Activated CD8-positive, alpha-beta memory T cell treated with anti-CD3 and anti-CD28 coated beads, Interleukin-2, amount 50 U/mL, for 1 hour (primary cell): ENCODE data around the gene KIFC3.
"Not testable (repeated sequence)": the region's sequence is repeated elsewhere in the genome, so short reads cannot be mapped to it uniquely, and the experiment has no call there.

Experiments used
- DNase-seq: peaks from one replicate; pipeline ENCODE4 v3.0.0-alpha.2; 2020; ENCODE audit errors: extremely low read depth

The KIFC3 gene

DNA sequence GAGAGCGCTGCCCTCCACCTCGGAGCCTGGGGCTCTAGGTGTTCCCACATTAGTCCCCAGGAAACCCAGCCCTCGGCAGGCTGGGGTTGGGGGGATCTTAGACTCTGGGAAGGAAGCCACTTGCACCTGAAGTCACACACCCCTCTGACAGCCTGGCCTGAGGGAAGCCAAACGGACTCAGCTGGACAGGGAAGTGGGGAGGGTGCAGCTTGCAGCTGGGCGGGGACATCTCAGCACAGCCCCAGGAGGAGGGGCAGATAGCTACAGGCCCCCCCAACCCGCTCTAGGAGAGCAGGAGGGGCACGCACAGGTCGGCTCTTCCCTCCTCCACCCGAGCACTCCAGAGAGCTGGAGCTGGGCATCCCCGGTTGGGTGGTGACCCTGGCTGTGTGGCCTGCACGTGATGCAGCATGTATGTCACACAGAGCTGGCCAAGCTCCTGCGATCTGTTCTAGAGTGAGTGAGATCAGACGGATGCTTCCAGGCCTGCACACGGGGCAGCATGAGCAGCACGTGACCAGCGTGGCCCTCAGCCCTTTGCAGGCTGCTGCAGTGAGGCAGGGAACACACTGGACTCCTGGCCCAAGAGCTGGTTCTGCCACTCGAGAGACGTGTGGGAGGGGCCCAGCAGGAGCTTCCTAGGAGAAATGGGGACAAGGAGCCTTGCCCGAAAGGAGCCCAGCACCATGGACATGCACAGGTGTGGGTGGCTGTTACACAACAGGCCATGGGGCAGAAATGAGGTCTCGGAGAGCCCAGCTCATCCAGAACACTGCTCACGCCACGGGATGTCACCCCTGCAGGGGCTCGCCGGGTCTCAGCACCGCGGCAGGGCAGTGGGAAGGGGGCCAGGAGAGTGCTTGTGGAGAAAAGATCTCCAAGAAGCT lies 15.4 kb downstream of the KIFC3 start:
- no peak for DNase-seq

GRCh38 chr16:57785924-57786323 lies 16.4 kb downstream of the KIFC3 start:
- no peak for DNase-seq

DNA sequence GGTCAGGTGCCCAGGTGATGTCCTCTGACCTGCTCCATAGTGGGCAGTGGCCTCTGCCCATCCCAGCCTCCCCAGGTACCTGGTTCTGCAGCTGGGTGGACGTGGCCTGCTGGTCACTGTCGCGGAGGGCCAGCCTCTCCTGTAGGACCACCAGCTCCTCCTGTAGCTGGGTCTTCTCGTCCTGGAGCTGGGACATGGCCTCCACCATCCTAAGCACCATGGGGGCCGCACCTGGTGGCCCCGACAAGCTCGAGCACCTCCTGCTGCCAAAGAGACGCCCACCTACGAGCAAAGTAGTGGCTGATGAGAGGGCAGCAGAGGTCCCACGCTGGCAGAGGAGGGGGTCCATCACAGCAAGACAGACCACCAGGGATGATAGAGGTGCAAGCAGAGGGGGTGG lies 16.9 kb downstream of the KIFC3 start:
- no peak for DNase-seq

GRCh38 chr16:57784334-57784733 lies 18.0 kb downstream of the KIFC3 start:
- no peak for DNase-seq

- no peak for DNase-seq
Measured at GRCh38 chr16:57783883-57784282, 18.4 kb downstream of the KIFC3 start.

DNA sequence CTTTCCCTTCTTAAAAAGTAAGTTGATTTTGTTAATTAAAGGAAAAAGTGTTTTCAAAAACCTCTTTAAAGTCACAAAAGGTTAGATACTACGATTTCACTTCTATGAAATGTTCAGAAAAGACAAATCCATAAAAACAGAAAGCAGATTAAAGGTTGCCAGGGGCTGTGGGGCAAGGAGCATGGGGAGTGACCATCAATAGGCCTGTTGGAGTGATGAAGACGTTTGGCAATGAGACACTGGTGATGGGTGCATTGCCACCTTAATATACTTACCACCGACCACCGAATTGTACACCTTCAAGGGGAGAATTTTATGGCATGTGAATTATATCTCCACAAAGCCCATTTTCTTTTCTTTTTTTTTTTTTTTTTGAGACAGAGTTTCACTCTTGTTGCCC lies 19.2 kb downstream of the KIFC3 start:
- DNase-seq, result no peak

GRCh38 chr16:57782607-57783055 lies 19.7 kb downstream of the KIFC3 start:
- DNase-seq, result not testable (repeated sequence)

GRCh38 chr16:57781741-57782606 lies 20.3 kb downstream of the KIFC3 start:
- DNase-seq, result no peak

- no peak for DNase-seq
Measured at GRCh38 chr16:57781349-57781740, 20.9 kb downstream of the KIFC3 start.

GRCh38 chr16:57779836-57780235 lies 22.5 kb downstream of the KIFC3 start:
- DNase-seq, result not testable (repeated sequence)

DNA sequence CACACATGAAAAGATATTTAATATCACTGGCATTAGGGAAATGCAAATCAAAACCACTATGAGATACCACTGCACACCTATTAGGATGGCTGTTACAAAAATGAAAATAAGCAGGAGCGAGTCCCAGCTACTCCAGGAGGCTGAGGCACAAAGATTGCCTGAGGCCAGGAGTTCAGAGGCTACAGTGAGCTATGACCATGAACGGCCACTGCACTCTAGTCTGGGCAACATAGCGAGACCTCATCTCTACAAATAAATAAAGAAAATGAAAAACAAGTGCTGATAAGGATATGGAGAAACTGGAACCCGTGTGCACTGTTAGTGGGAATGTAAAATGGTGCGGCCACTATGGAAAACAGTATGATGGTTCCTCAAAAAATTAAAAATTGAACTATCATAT lies 23.6 kb downstream of the KIFC3 start:
- no peak for DNase-seq

DNA sequence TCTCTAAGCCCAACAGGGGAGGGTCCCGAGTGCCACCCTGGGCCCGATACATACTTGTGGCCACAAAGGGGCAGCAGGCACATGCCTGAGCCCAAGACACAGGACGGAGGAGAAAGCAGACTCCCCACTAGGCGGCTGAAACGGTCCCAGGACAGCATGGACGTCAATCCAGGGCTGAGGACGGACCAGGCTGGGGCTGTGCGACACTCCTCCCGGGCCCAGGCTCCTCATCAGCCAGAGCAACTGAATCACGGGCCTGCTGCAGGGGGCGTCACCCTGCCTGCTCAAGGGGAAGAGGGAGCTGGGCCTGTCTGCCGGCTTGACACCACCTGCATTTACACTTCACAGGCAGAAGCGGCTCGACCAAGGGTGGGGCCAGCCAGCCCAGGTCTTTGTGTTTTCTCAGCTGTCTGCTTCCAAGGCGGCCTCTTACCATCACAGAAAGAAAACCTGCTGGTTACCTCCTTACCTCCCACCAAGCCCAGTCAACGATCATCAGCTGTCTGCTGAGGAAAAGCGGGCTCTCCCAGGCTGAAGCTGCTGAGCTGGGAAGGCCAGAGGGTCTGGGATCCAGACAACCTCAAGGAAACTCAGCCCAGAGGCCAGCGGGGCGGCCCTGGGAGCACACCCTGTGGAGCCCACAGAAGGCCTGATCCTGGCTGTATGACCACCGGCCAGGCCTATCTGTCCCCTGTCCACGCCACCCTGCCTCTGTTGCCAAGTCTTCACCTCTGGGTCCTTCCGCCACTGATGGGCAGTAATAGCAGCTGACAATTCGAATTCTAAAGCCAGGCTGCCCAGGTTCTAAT lies 26.4 kb downstream of the KIFC3 start:
- DNase-seq, result no peak

GRCh38 chr16:57774705-57775285 lies 27.5 kb downstream of the KIFC3 start:
- no peak for DNase-seq

DNA sequence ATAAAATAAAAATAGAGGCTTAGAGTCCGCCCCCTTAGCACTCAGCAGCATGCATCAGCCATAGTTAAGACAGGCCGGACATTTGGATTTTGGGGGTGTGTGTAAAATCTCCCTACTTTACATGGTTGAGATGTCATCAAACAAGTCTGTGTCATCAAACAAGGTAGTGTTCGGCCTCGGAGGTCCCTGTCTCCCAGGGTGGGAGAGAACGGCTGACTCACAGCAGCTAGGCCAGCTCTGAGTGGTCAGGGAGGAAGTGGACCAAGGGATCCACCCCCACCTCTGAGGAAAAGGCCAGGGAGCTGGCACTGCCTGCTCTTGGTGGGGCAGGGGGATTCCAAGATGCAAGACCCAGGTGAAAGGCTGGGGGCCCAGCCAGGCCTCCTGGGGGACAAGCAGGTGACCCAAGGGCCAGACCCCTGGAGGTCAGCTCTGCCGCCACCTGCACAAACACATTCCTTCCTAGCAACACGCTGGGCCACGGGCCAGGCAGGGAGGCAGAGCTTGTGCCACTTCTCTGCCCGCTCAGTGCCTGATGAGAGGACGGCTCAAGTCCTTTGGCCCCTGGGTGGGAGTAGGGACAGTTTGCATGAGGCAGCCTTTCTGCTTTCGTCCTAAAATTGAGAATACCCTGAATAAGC lies 28.5 kb downstream of the KIFC3 start:
- no peak for DNase-seq

DNA sequence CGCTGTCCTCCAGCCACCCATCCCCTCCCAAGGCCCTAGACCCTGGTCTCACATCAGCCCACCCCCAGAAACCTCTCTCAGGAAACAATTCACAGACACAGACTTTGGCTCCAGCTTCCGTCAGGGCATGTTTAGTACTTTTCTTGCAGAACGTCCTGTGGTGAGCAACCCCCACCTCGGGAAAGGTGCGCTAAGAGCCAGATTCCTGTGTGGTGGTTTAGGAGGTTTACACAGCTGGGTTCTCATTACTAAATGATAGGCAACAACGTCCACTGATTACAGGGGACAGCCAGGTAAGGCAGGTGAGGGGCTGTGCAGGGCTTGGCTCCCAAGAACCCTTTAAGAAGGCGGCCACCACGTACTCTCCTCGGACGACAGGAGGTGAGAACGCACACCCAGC lies 29.3 kb downstream of the KIFC3 start:
- DNase-seq, result no peak

- no peak for DNase-seq
Measured at GRCh38 chr16:57771141-57771785, 31.0 kb downstream of the KIFC3 start.

GRCh38 chr16:57770361-57770760 lies 31.9 kb downstream of the KIFC3 start:
- no peak for DNase-seq

GRCh38 chr16:57769541-57770145 lies 32.6 kb downstream of the KIFC3 start:
- DNase-seq, result no peak

GRCh38 chr16:57766714-57767348 lies 35.5 kb downstream of the KIFC3 start:
- DNase-seq, result no peak
